ENCODE measurements around the gene RAB1A.

Gene RAB1A

GRCh38 chr2:65057391-65058052 is 72.4 kb downstream of the RAB1A start:
- DNase-seq, result peak; percentile 61

- no peak for DNase-seq
These were observed 72.9 kb downstream of the RAB1A start for GRCh38 chr2:65057054-65057375.

- DNase-seq, result peak; percentile 97
These were observed 73.5 kb downstream of the RAB1A start, which contains the start of gene CEP68 for GRCh38 chr2:65056215-65057053. Gene CEP68 (plus strand): TSS chr2:65056416. CDS start chr2:65069445, 13,029 bp downstream.

- no peak for DNase-seq
These were observed 74.3 kb downstream of the RAB1A start for GRCh38 chr2:65055422-65056214.

GRCh38 chr2:65054749-65055421 is 75.0 kb downstream of the RAB1A start:
- no peak for DNase-seq

GRCh38 chr2:65053199-65053598 is 76.7 kb downstream of the RAB1A start:
- no peak for DNase-seq

- DNase-seq, result no peak
These were observed 79.0 kb downstream of the RAB1A start for GRCh38 chr2:65050931-65051330.

- no peak for DNase-seq
These were observed 80.8 kb downstream of the RAB1A start for GRCh38 chr2:65049010-65049639.

GRCh38 chr2:65046633-65047407 is 83.1 kb downstream of the RAB1A start:
- DNase-seq, result no peak

GRCh38 chr2:65045651-65046050 is 84.3 kb downstream of the RAB1A start:
- DNase-seq, result no peak

GRCh38 chr2:65044097-65044735 is 85.7 kb downstream of the RAB1A start:
- DNase-seq, result no peak

- no peak for DNase-seq
These were observed 86.9 kb downstream of the RAB1A start for GRCh38 chr2:65043001-65043400.

GRCh38 chr2:65040400-65041261 is 89.3 kb downstream of the RAB1A start:
- peak; percentile 82 for DNase-seq

- no peak for DNase-seq
These were observed 90.3 kb downstream of the RAB1A start for GRCh38 chr2:65039640-65040039.

- DNase-seq, result no peak
These were observed 92.7 kb downstream of the RAB1A start for GRCh38 chr2:65037178-65037577.
